ENCODE measurements around the gene TAS1R1.

The TAS1R1 gene

GRCh38 chr1:6521536-6521935 is 33.6 kb upstream of the TAS1R1 start:
- DNase-seq (ENCODE audit: low read depth), result peak; percentile 87

GRCh38 chr1:6523566-6523965 is 31.5 kb upstream of the TAS1R1 start:
- peak; percentile 68 for DNase-seq (ENCODE audit: low read depth)

DNA sequence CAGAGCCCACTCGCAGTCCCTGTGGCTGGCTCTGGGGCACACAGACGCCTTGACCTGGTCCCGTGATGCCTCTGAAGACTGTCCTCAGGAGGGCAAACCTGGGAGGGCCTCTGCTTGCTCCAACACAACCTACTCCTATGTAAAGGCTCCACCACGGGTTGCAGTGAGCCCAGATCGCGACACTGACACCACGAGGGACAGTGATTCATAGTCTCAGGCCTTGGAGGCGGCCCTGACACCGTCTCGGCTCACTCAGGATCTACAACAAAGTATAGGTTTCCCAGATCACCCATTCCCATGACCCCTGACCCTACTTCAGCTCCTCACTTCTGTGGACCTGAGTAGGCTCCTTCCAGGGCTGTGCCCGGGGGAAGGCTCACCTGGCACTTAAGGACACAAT is 28.8 kb upstream of the TAS1R1 start:
- no peak for DNase-seq (ENCODE audit: low read depth)

GRCh38 chr1:6528492-6528891 is 26.6 kb upstream of the TAS1R1 start:
- no peak for DNase-seq (ENCODE audit: low read depth)

GRCh38 chr1:6530504-6531160 is 24.5 kb upstream of the TAS1R1 start:
- DNase-seq (ENCODE audit: low read depth), result no peak

DNA sequence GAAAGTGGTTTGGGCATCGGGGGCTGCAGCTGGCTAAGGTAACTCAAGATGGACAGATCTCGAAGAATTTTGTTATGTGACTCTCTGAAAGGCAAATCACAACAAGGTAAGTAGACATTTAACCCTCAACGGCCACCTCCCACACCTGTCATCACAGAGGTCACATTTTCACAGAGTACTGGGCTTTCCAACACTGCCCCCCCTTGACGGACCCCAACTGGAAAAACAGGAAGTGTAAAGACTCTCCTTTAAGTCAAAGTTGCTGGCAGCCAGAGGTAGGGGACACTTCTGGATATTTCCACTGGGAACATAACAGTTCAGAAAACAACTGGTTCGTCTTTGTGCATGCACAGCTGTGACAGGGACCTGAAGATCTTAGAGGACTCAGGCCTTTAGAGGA is 23.1 kb upstream of the TAS1R1 start:
- DNase-seq (ENCODE audit: low read depth), result no peak

DNA sequence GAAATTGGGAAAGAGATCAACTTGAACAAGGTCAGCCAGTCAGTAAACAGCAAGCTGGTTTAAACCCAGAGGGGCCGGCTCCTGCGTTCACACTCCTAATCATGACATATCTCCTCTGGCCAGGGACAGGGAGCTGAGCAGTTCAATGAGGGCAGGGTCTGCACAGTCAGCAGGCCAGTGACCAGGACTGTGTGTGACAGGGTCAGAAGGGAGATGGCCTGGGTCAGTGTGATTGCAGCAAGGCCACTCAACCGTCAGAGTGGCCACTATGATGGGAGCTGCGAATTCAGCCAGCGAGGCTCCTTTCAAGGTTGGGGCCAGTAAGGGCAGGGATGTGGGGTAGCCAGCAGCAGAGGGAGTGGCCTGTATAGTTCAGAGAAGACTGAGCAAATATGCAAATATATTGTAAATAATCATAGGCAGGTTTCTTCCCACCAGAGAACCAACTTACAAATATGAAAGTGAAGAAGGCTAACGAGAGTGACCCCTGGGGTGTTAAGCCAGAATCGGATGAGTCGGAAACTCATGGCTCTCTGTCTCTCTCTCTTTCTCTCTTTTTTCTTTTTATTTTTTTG is 20.8 kb upstream of the TAS1R1 start:
- DNase-seq (ENCODE audit: low read depth), result no peak

GRCh38 chr1:6535214-6535613 is 19.9 kb upstream of the TAS1R1 start:
- no peak for DNase-seq (ENCODE audit: low read depth)

GRCh38 chr1:6536291-6536690 is 18.8 kb upstream of the TAS1R1 start:
- DNase-seq (ENCODE audit: low read depth), result no peak

DNA sequence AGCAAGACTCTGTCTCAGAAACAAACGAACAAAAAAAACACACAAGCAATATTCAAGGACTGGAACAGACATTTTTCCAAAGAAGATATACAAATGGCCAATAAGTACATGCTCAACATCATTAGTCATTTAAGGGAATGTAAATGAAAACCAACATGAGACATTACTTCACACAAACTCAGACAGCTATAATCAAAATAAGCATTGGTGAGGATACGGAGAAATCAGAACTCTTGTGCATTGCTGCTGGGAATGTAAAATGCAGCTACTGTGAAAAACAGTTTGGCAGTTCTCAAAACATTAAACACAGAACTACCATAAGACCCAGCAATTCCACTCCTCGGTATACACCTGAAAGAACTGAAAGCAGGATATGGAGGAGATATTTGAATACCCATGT is 16.2 kb upstream of the TAS1R1 start:
- DNase-seq (ENCODE audit: low read depth), result peak; percentile 77

DNA sequence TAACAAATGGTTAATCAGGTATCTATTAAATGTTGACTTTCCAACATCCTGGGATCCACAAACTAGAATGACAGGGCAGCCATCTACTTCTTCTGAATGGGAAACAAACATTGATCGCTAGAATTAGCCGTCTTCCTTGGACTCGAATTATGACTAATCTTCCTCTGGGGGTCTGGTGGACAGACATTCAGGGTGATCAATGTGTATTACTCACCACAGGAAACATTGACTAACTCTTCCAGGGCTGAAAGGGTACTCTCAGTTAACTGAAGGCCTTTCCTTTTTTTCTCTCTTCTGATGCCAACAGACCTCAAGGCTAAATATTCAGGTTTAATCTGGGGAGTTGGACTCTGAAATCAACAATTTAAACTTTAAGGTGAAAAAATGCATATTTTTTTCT is 10.3 kb upstream of the TAS1R1 start:
- peak; percentile 93 for DNase-seq (ENCODE audit: low read depth)

DNA sequence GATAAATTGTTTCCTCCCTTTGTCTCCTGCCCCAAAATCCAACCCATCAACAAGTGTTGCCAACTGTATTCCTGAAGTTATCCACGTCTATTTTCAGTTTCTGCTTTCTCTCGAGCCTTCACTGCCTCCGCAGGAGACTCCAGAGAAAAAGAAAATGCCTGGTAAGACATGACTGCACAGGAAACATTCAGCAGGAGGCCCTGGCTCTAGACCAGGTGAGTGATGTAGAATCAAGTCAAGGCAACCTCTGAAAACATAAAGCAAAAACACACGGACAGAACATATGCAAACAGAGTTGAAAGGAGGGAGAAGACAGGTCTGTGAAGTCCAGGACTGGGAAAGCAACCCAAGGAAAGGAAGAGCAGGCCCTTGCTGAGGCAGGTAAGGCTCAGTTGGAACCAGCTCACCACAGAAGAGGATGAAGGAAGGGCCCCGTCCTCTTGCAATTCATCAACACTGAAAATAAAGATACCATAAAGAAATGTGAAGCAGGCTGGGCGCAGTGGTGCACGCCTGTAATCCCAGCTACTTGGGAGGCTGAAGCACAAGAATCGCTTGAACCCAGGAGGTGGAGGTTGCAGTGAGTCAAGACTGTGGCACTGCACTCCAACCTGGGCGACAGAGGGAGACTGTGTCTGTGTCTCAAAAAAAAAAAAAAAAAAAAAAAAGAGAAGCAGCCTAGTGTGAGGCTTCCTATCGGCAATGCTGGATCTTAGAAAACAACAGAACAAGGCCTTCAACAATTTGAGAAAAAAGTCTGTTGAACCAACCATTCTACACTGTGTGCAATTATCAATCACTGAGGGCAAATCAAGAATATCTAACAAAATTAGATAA is 9.6 kb upstream of the TAS1R1 start:
- DNase-seq (ENCODE audit: low read depth), result peak; percentile 29

GRCh38 chr1:6546326-6546725 is 8.8 kb upstream of the TAS1R1 start:
- DNase-seq (ENCODE audit: low read depth), result no peak

DNA sequence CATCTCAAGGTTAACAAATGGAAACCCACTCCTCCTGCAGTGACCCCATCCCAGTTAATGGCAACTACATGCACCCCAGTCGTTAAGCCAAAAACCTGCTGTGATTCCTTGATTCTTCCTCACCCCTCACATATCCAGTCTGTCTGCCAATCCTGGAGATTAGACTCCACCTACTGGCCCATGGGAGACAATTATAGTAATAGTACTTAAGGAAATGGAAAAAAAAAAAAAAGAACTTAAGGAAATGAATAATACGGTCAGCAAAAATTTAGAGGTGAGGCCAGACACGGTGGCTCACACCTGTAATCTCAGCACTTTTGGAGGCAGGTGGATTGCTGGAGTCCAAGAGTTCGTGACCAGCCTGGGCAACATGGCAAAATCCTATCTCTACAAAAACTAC is 7.8 kb upstream of the TAS1R1 start:
- peak; percentile 59 for DNase-seq (ENCODE audit: low read depth)

- DNase-seq (ENCODE audit: low read depth), result peak; percentile 90
Measured at GRCh38 chr1:6554031-6554906, 838 bp upstream of the TAS1R1 start, which contains the start of gene NOL9. TSS of gene NOL9 (minus strand) at chr1:6554513. CDS start at chr1:6554502, 11 bp downstream.

DNA sequence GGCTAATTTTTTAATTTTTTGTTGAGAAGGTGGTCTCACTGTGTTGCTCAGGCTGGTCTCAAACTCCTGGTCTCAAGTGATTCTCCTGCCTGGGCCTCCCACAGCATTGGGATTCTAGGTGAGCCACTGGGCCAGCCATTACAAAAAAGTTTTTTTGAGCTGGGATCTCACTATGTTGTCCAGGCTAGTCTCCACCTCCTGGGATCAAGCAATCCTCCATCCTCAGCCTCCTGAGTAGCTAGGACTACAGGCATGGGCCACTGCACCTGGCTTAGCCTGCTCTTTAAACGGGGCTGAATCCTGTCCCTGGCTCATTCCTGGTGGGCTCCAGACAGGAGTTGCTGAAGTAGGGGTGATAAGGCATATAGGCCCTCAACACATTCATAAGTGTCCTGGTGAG is 2.5 kb downstream of the TAS1R1 start:
- no peak for DNase-seq (ENCODE audit: low read depth)

GRCh38 chr1:6559161-6559560 is 4.1 kb downstream of the TAS1R1 start:
- DNase-seq (ENCODE audit: low read depth), result peak; percentile 53

GRCh38 chr1:6560267-6560666 is 5.2 kb downstream of the TAS1R1 start:
- DNase-seq (ENCODE audit: low read depth), result no peak

GRCh38 chr1:6569033-6569432 is 13.9 kb downstream of the TAS1R1 start:
- no peak for DNase-seq (ENCODE audit: low read depth)

DNA sequence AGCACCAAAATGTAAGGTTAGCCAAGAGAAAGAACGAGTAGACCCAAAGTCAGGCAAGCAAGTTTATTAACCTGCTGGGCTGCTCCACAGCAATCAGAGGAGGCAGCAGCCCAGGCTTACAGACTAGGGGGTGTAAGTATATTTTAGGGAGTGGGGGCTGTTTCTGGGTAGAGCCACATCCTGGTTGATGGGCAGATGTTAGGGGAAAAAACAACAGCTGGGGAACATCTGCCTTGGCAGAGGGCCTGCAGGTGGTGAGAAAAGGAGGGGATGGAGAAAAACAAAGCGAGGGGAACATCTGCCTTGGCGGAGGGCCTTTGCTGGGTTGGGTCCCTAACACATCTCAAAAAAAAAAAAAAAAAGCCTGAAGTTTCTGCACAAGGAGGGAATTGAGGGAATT is 15.0 kb downstream of the TAS1R1 start:
- no peak for DNase-seq (ENCODE audit: low read depth)

- DNase-seq (ENCODE audit: low read depth), result no peak
Measured at GRCh38 chr1:6570987-6571386, 15.9 kb downstream of the TAS1R1 start.

Measured in ELR (cell line).